ENCODE results near the gene MBOAT7. TPM values are rescaled to one million over a fixed set of nuclear protein-coding genes. Genes with fewer than 3 reads are reported as not detected.

Gene MBOAT7
- polyA plus RNA-seq (41.3 to 70.2 TPM (median 62.7 TPM) in 3 replicates), polyA minus RNA-seq (41.1 to 132 TPM (median 55.3 TPM) in 3 replicates)
- 6.9 TPM for polyA plus RNA-seq (2011; ENCODE audit: low read depth)
- 40.0 and 79.8 TPM in 2 replicates for polyA plus RNA-seq (2011; cell fraction: cytosol; rRNA removed)
- 146 and 213 TPM in 2 replicates for polyA plus RNA-seq (2011; cell fraction: nucleus; rRNA removed)
- 54.1 and 120 TPM in 2 replicates for polyA plus RNA-seq (2012; ENCODE audit: low replicate concordance)
- 195 TPM for polyA minus RNA-seq (2011; cell fraction: cytosol; rRNA and poly(A)+ RNA removed)
- 158 and 173 TPM in 2 replicates for polyA minus RNA-seq (2011; cell fraction: nucleus; rRNA and poly(A)+ RNA removed)

- DNase-seq (ENCODE audit: low read depth, low spot score), result no peak
- Histone ChIP-seq H3K36me3 (ENCODE audit: control insufficient read depth in 2 of 2, extremely low read depth in 1 of 2, insufficient read depth in 2 of 2, low read length in 2 of 2) (peaks cover 18 to 20% of the 10 kb centered on the region in 2 experiments), H3K9me3 (ENCODE audit: control insufficient read depth, low read depth, low read length) (no peaks in the 10 kb centered on the region), H3K27me3 (ENCODE audit: control insufficient read depth, extremely low read depth, insufficient read depth, low read length) (no peaks in the 10 kb centered on the region), H3K79me2 (ENCODE audit: control insufficient read depth, insufficient read depth, low read length) (peaks cover 45% of the 10 kb centered on the region), H4K20me1 (ENCODE audit: control insufficient read depth, extremely low read depth, insufficient read depth, low read length) (no peaks in the 10 kb centered on the region), H2AFZ (ENCODE audit: control insufficient read depth, low read length) (peak within 1 kb of the TSS; percentile 98), H3K9me1 (ENCODE audit: control insufficient read depth, extremely low read depth, insufficient read depth, low read length) (no peaks in the 10 kb centered on the region), H3K4me3 (ENCODE audit: control insufficient read depth in 2 of 3, extremely low read depth in 1 of 3, insufficient read depth in 2 of 3, low read depth in 1 of 3, low read length in 3 of 3) (peak within 1 kb of the TSS; percentile 82 to 95 (median 87)), H3K4me1 (ENCODE audit: control insufficient read depth, extremely low read depth, insufficient read depth, low read length) (peaks cover 15% of the 10 kb centered on the region), H3K9ac (ENCODE audit: control insufficient read depth, extremely low read depth, insufficient read depth, low read length) (peak within 1 kb of the TSS; percentile 99), H3K27ac (ENCODE audit: control insufficient read depth, insufficient read depth, low read length) (peak within 1 kb of the TSS; percentile 99), H3K4me2 (ENCODE audit: control insufficient read depth, extremely low read depth, insufficient read depth, low read depth, low read length) (peak within 1 kb of the TSS; percentile 94)
- dilution Hi-C loops (cut with MboI; ENCODE audit: extremely low pct_ligation_motif_present, low sequenced_read_pairs), result no loop called here
- no peak for FAIRE-seq
- peak in 2 of 3 experiments; percentile 8 to 54 for TF ChIP-seq CTCF (optimal IDR thresholded peaks at IDR 0.05 in 1 of 3, IDR thresholded peaks at IDR 0.05 in 1 of 3, conservative IDR thresholded peaks at IDR 0.05 in 1 of 3; ENCODE audit: extremely low read depth in 1 of 3, insufficient read depth in 2 of 3, low read length in 3 of 3)
- TF ChIP-seq EZH2 (IDR thresholded peaks at IDR 0.05; ENCODE audit: low read length), result no peak
Observed at GRCh38 chr19:54189145-54189734, at the start of gene MBOAT7. Gene MBOAT7, minus strand, starts transcription at chr19:54189580. Its CDS starts 1,072 bp downstream, at chr19:54188508.

GRCh38 chr19:54233941-54234340, 44.6 kb upstream of the MBOAT7 start:
- Histone ChIP-seq H3K9me1 (ENCODE audit: control insufficient read depth, extremely low read depth, insufficient read depth, low read length) (no peaks in the 10 kb centered on the region), H4K20me1 (ENCODE audit: control insufficient read depth, extremely low read depth, insufficient read depth, low read length) (no peaks in the 10 kb centered on the region), H3K4me3 (ENCODE audit: control insufficient read depth in 2 of 3, extremely low read depth in 1 of 3, insufficient read depth in 2 of 3, low read depth in 1 of 3, low read length in 3 of 3) (no peak overlapping the region), H2AFZ (ENCODE audit: control insufficient read depth, low read length) (no peak overlapping the region), H3K27me3 (ENCODE audit: control insufficient read depth, extremely low read depth, insufficient read depth, low read length) (no peaks in the 10 kb centered on the region), H3K4me2 (ENCODE audit: control insufficient read depth, extremely low read depth, insufficient read depth, low read depth, low read length) (no peak overlapping the region), H3K9ac (ENCODE audit: control insufficient read depth, extremely low read depth, insufficient read depth, low read length) (no peak overlapping the region), H3K4me1 (ENCODE audit: control insufficient read depth, extremely low read depth, insufficient read depth, low read length) (no peaks in the 10 kb centered on the region), H3K79me2 (ENCODE audit: control insufficient read depth, insufficient read depth, low read length) (no peaks in the 10 kb centered on the region), H3K27ac (ENCODE audit: control insufficient read depth, insufficient read depth, low read length) (no peak overlapping the region), H3K36me3 (ENCODE audit: control insufficient read depth in 2 of 2, extremely low read depth in 1 of 2, insufficient read depth in 2 of 2, low read length in 2 of 2) (no peaks in the 10 kb centered on the region), H3K9me3 (ENCODE audit: control insufficient read depth, low read depth, low read length) (no peaks in the 10 kb centered on the region)
- DNase-seq (ENCODE audit: low read depth, low spot score), result no peak
- no peak for TF ChIP-seq CTCF (optimal IDR thresholded peaks at IDR 0.05 in 1 of 3, IDR thresholded peaks at IDR 0.05 in 1 of 3, conservative IDR thresholded peaks at IDR 0.05 in 1 of 3; ENCODE audit: extremely low read depth in 1 of 3, insufficient read depth in 2 of 3, low read length in 3 of 3)
- no peak for TF ChIP-seq EZH2 (IDR thresholded peaks at IDR 0.05; ENCODE audit: low read length)
- dilution Hi-C loops (cut with MboI; ENCODE audit: extremely low pct_ligation_motif_present, low sequenced_read_pairs), result no loop called here
- no peak for FAIRE-seq

Measured in keratinocyte (primary cell).